Thyroid gland (tissue), 4 donors: ENCODE measurements around the gene TWSG1. TPM values are rescaled to one million over a fixed set of nuclear protein-coding genes. Genes with fewer than 3 reads are reported as not detected.

Source experiments
- DNase-seq, 2 donors: peaks; one replicate each; pipeline ENCODE4 v3.0.0-alpha.2; 2019
- H3K27ac ChIP-seq, 3 donors: fragments of 200-600 bp; sonication (generic); 1 replicate in 2 of 3; 2 replicates in 1 of 3; pipeline ENCODE4 v1.5.1; 2016 to 2019; ENCODE audit warnings: mild to moderate bottlenecking in 1 of 3, moderate library complexity in 1 of 3
- H3K27me3 ChIP-seq: fragments of 200-600 bp; sonication (generic); one replicate; pipeline ENCODE4 v1.5.1; 2019
- H3K36me3 ChIP-seq, 2 donors: fragments of 200-600 bp; sonication (generic); one replicate each; pipeline ENCODE4 v1.5.1; 2016 to 2019
- H3K4me1 ChIP-seq, 2 donors: fragments of 200-600 bp; sonication (generic); one replicate each; pipeline ENCODE4 v1.5.1; 2017 to 2019
- H3K4me3 ChIP-seq, 3 donors: fragments of 200-600 bp; sonication (generic); replicated peaks in 1 of 3; 1 replicate in 2 of 3; 2 replicates in 1 of 3; pipeline ENCODE4 v1.5.1; 2016; ENCODE audit warnings: mild to moderate bottlenecking in 1 of 3
- H3K9me3 ChIP-seq: fragments of 200-600 bp; sonication (generic); one replicate; pipeline ENCODE4 v1.5.1; 2017
- CTCF ChIP-seq, 6 experiments: fragments of 200-600 bp in 3 of 6; fragments of 450-650 bp in 3 of 6; sonication (generic) in 3 of 6; IDR thresholded peaks; one replicate each; pipeline ENCODE4 v1.5.1; 2016 to 2019; ENCODE audit warnings: antibody characterized with exemption in 6 of 6, mild to moderate bottlenecking in 2 of 6, inconsistent platforms in 1 of 6, moderate library complexity in 1 of 6
- POLR2A ChIP-seq, 2 donors: fragments of 450-650 bp; IDR thresholded peaks; one replicate each; pipeline ENCODE4 v1.6.1; 2017; ENCODE audit warnings: antibody characterized with exemption in 2 of 2, mild to moderate bottlenecking in 2 of 2, moderate library complexity in 1 of 2
- WGBS, 2 donors: methylation state at CpG; one replicate each; pipeline ENCODE4 v1.1.5; 2017; 5-methylcytosine and 5-hydroxymethylcytosine counted together
- intact Hi-C: fragments of 100-400 bp; cut with DNase I; formaldehyde crosslinking; loops from one replicate; pipeline ENCODE4 v1.15.1; 2023
- total RNA-seq, 4 donors: library from RNA; depleted of rRNA; stranded (reverse); fragments of >200 nt; gene quantifications; one replicate each; pipeline ENCODE4 v1.2.3, GENCODE V29; 2016

Gene TWSG1
- total RNA-seq, 4 donors from 2014 or later: 53.0 to 62.9 (median 59.7) TPM

- DNase-seq: no peak
- Histone ChIP-seq H3K4me3 (no peak overlapping the region), H3K9me3 (no peaks in the 10 kb centered on the region), H3K27me3 (no peaks in the 10 kb centered on the region), H3K27ac (no peak overlapping the region), H3K36me3 (no peaks in the 10 kb centered on the region), H3K4me1 (no peaks in the 10 kb centered on the region)
- intact Hi-C loops: no loop called here
- WGBS, 2 donors: 72 to 73% methylated on average over 2 of the region's 2 CpGs
- TF ChIP-seq CTCF (IDR thresholded peaks at IDR 0.05) (no peak), POLR2A (IDR thresholded peaks at IDR 0.05) (no peak)
Measured at GRCh38 chr18:9325716-9326115, 8.9 kb upstream of the TWSG1 start.

DNA sequence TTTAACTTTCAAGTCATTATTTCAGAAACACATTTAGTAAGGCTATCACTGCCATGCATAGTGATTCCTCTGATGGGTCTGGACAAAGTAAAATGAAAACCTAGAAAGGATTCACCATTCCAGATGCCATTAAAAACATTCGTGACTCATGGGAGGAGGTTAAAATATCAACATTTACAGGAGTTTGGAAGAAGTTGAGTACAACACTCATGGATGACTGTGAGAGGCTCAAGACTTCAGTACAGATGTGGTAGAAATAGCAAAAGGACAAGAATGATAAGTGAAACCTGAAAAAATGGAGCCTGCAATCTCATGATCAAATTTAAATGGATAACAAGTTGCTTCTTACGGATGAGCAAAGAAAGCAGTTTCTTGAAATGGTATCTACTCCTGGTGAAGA, 5.8 kb upstream of the TWSG1 start:
- 94 to 97% methylated on average over 2 of the region's 2 CpGs for WGBS, 2 donors
- Histone ChIP-seq H3K9me3 (no peaks in the 10 kb centered on the region), H3K4me3 (no peak overlapping the region), H3K4me1 (no peaks in the 10 kb centered on the region), H3K27me3 (no peaks in the 10 kb centered on the region), H3K36me3 (no peaks in the 10 kb centered on the region), H3K27ac (no peak overlapping the region)
- DNase-seq: no peak
- TF ChIP-seq POLR2A (IDR thresholded peaks at IDR 0.05): no peak
- TF ChIP-seq CTCF (IDR thresholded peaks at IDR 0.05): no peak
- intact Hi-C loops: no loop called here

DNA sequence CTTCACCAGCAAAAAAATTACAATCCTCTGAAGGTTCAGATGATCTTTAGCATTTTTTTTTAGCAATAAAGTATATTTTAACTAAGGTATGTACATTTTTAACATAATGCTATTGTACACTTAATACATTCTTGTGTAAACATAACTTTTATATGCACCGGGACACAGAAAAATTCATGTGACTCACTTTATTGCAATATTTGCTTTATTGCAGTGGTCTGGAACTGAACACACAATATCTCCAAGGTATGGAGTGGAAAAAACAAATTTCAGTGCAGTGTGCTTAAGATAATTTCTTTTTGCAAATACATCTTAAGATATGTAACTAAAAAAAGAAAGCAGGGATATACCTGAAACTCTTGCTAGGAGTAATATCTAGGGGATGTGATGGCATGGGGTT, 5.1 kb upstream of the TWSG1 start:
- no peaks in the 10 kb centered on the region for H3K4me1 ChIP-seq
- WGBS, 2 donors: 90 to 98% methylated on average over 1 of the region's 1 CpG
- no peaks in the 10 kb centered on the region for H3K36me3 ChIP-seq
- intact Hi-C loops: no loop called here
- TF ChIP-seq POLR2A (IDR thresholded peaks at IDR 0.05): no peak
- TF ChIP-seq CTCF (IDR thresholded peaks at IDR 0.05): no peak
- H3K9me3 ChIP-seq: no peaks in the 10 kb centered on the region
- DNase-seq: no peak
- H3K27me3 ChIP-seq: no peaks in the 10 kb centered on the region
- no peak overlapping the region for H3K4me3 ChIP-seq
- H3K27ac ChIP-seq: no peak overlapping the region

- H3K36me3 ChIP-seq: no peaks in the 10 kb centered on the region
Measured at GRCh38 chr18:9330419-9330818, 4.2 kb upstream of the TWSG1 start.

More at GRCh38 chr18:9330419-9330818, 4.2 kb upstream of the TWSG1 start:
- no peak for DNase-seq
- no peak for TF ChIP-seq POLR2A (IDR thresholded peaks at IDR 0.05)
- no peak for TF ChIP-seq CTCF (IDR thresholded peaks at IDR 0.05)
- H3K27ac ChIP-seq: no peak overlapping the region
- intact Hi-C loops: loop anchor here (10.0 kb wide), 2 partner anchors 196 to 256 kb away; partner anchors contain the start of gene ANKRD12
- H3K4me3 ChIP-seq: no peak overlapping the region
- no peaks in the 10 kb centered on the region for H3K9me3 ChIP-seq
- H3K4me1 ChIP-seq: peaks cover 0 to 1% of the 10 kb centered on the region in 2 donors
- no peaks in the 10 kb centered on the region for H3K27me3 ChIP-seq
- WGBS, 2 donors: 74 to 80% methylated on average over 3 of the region's 3 CpGs
